Measurements from ENCODE around the gene NHLH1. TPM values are rescaled to one million over a fixed set of nuclear protein-coding genes. Genes with fewer than 3 reads are reported as not detected.

NHLH1 gene
- total and polyA plus RNA-seq, 5 experiments from 2014 or later = 0.38 to 0.47 TPM; not detected in 3

DNA sequence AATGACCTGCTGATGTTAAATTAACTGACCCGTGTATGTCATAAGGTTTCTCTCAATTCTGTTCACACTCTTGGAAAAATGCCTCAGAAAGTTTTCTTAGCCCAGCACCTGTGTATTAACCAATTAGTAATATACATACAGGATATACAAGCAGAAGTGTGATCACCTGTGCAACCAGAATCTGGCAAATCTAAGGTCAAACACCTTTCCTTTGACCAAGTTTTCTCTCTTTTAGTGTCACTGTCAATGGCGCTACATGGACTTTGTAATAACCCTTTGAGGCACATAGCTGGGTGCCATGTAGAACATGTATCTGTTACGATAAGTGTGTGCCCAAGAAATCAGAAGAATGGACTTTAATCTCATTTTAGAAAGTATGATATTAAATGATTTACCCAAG is 22.6 kb upstream of the NHLH1 start:
- Mint-ChIP-seq H3K9me3 (no peaks in the 10 kb centered on the region), H3K36me3 (peaks cover 8 to 50% (median 9%) of the 10 kb centered on the region in 3 donors), H3K27ac (peak overlapping the region; percentile 35 to 100 (median 100)), H3K27me3 (no peaks in the 10 kb centered on the region), H3K4me1 (peaks cover 26 to 72% (median 60%) of the 10 kb centered on the region in 4 donors), H3K4me3 (peak overlapping the region; percentile 95 to 100 (median 100))
- DNase-seq = no peak
- no peak for ATAC-seq
- POLR2A ChIA-PET = interaction anchor here (0.6 to 1.3 kb wide), 3 partner anchors 59 to 835 kb away, joined by 3 to 5 read pairs (median 3); partner anchors contain the start of gene PEX19

GRCh38 chr1:160344936-160345335 is 21.9 kb upstream of the NHLH1 start:
- DNase-seq (no peak), ATAC-seq (no peak)
- H3K4me3 Mint-ChIP-seq = peak overlapping the region; percentile 10 to 100 (median 99)
- H3K36me3 Mint-ChIP-seq = peaks cover 5 to 50% (median 8%) of the 10 kb centered on the region in 3 donors
- no peaks in the 10 kb centered on the region for H3K27me3 Mint-ChIP-seq
- peaks cover 24 to 69% (median 57%) of the 10 kb centered on the region in 4 donors for H3K4me1 Mint-ChIP-seq
- H3K27ac Mint-ChIP-seq = peak overlapping the region in 7 of 10 donors; percentile 20 to 100 (median 52)
- H3K9me3 Mint-ChIP-seq = no peaks in the 10 kb centered on the region
- POLR2A ChIA-PET = interaction anchor here (0.6 kb wide), 1 partner anchor 835 kb away, joined by 3 read pairs; no protein-coding TSS in a partner anchor

DNA sequence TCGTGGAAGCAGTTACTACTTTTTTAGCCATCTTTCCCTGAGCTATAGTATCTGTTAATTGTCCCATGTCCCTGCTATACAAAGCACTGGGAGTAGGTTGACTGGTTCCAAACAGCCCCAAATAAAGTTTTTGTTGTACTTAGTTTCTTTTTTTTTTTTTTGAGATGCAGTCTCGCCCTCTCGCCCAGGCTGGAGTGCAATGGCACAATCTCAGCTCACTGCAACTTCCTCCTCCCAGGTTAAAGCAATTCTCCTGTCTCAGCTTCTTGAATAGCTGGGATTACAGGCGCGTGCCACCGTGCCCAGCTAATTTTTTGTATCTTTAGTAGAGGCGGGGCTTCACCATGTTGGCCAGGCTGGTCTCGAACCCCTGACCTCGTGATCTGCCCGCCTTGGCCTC is 20.4 kb upstream of the NHLH1 start:
- POLR2A ChIA-PET = no interaction called here
- no peaks in the 10 kb centered on the region for H3K9me3 Mint-ChIP-seq
- H3K36me3 Mint-ChIP-seq = peaks cover 9 to 59% (median 11%) of the 10 kb centered on the region in 3 donors
- no peak overlapping the region for H3K4me3 Mint-ChIP-seq
- H3K27ac Mint-ChIP-seq = peak overlapping the region in 1 of 10 donors; percentile 71
- ATAC-seq = no peak
- H3K4me1 Mint-ChIP-seq = peaks cover 17 to 56% (median 44%) of the 10 kb centered on the region in 4 donors
- no peak for DNase-seq
- H3K27me3 Mint-ChIP-seq = no peaks in the 10 kb centered on the region

DNA sequence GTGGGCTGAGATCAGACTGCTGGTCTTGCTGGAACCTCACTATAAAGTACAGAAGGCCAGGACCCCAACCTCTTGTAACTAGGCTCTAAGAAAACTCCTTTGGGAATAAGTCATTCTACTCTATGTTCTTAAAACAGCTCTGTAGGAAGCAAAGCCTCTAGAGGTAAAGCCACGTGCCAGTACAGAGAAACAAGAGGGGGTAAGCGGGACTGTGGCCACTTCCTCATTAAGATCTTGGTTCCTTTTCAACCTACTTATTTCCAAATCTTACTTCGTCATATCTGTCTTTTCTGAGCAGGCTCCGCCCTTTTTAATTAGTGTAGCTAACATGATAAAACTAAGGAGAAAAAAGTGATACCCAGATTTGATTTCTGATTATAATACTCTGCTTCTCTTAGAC is 19.9 kb upstream of the NHLH1 start:
- H3K27ac Mint-ChIP-seq = peak overlapping the region in 3 of 10 donors; percentile 25 to 71 (median 36)
- no peak for ATAC-seq

GRCh38 chr1:160351629-160352028 is 15.2 kb upstream of the NHLH1 start:
- Mint-ChIP-seq H3K27me3 (no peaks in the 10 kb centered on the region), H3K36me3 (peaks cover 11 to 99% (median 25%) of the 10 kb centered on the region in 3 donors), H3K27ac (peak overlapping the region in 1 of 10 donors; percentile 68), H3K9me3 (no peaks in the 10 kb centered on the region), H3K4me3 (no peak overlapping the region), H3K4me1 (peaks cover 7 to 18% (median 15%) of the 10 kb centered on the region in 4 donors)
- DNase-seq (no peak), ATAC-seq (no peak)
- POLR2A ChIA-PET = interaction anchor here (1.2 kb wide), 1 partner anchor 23 kb away, joined by 3 read pairs; no protein-coding TSS in a partner anchor

More for the DNA sequence above, 19.9 kb upstream of the NHLH1 start:
- H3K9me3 Mint-ChIP-seq = no peaks in the 10 kb centered on the region
- peaks cover 17 to 52% (median 41%) of the 10 kb centered on the region in 4 donors for H3K4me1 Mint-ChIP-seq
- H3K36me3 Mint-ChIP-seq = peaks cover 10 to 64% (median 11%) of the 10 kb centered on the region in 3 donors
- POLR2A ChIA-PET = no interaction called here
- H3K27me3 Mint-ChIP-seq = no peaks in the 10 kb centered on the region
- peak overlapping the region in 1 of 10 donors; percentile 39 for H3K4me3 Mint-ChIP-seq
- no peak for DNase-seq

GRCh38 chr1:160352555-160352954 is 14.3 kb upstream of the NHLH1 start:
- no peak for ATAC-seq
- no peaks in the 10 kb centered on the region for H3K27me3 Mint-ChIP-seq
- H3K4me1 Mint-ChIP-seq = peaks cover 4 to 12% (median 7%) of the 10 kb centered on the region in 4 donors
- peaks cover 16 to 99% (median 29%) of the 10 kb centered on the region in 3 donors for H3K36me3 Mint-ChIP-seq
- H3K9me3 Mint-ChIP-seq = no peaks in the 10 kb centered on the region
- POLR2A ChIA-PET = no interaction called here
- H3K27ac Mint-ChIP-seq = no peak overlapping the region
- H3K4me3 Mint-ChIP-seq = no peak overlapping the region
- DNase-seq = no peak

- peaks cover 16 to 99% (median 27%) of the 10 kb centered on the region in 3 donors for H3K36me3 Mint-ChIP-seq
- H3K4me1 Mint-ChIP-seq = peaks cover 0 to 6% (median 3%) of the 10 kb centered on the region in 4 donors
- ATAC-seq = no peak
- no peak for DNase-seq
- H3K4me3 Mint-ChIP-seq = no peak overlapping the region
- no peaks in the 10 kb centered on the region for H3K9me3 Mint-ChIP-seq
- peak overlapping the region in 3 of 10 donors; percentile 22 to 81 (median 45) for H3K27ac Mint-ChIP-seq
- POLR2A ChIA-PET = interaction anchor here (0.6 kb wide), 1 partner anchor 565 kb away, joined by 3 read pairs; no protein-coding TSS in a partner anchor
- H3K27me3 Mint-ChIP-seq = no peaks in the 10 kb centered on the region
Observed at GRCh38 chr1:160353223-160353622, 13.6 kb upstream of the NHLH1 start.

- Mint-ChIP-seq H3K27ac (peak overlapping the region in 2 of 10 donors; percentile 4 to 52), H3K9me3 (no peaks in the 10 kb centered on the region), H3K4me1 (peaks cover 0 to 6% (median 2%) of the 10 kb centered on the region in 4 donors), H3K27me3 (no peaks in the 10 kb centered on the region), H3K4me3 (no peak overlapping the region), H3K36me3 (peaks cover 16 to 99% (median 30%) of the 10 kb centered on the region in 3 donors)
- ATAC-seq = peak; percentile 49 to 51
- peak in 3 of 10 donors; percentile 10 to 29 (median 18) for DNase-seq
- POLR2A ChIA-PET = interaction anchor here (1.3 kb wide), 1 partner anchor 252 kb away, joined by 3 read pairs; no protein-coding TSS in a partner anchor
Observed at GRCh38 chr1:160354388-160354985, 12.4 kb upstream of the NHLH1 start.

GRCh38 chr1:160357286-160358002 is 9.4 kb upstream of the NHLH1 start:
- no peaks in the 10 kb centered on the region for H3K9me3 Mint-ChIP-seq
- H3K4me3 Mint-ChIP-seq = no peak overlapping the region
- POLR2A ChIA-PET = no interaction called here
- no peak overlapping the region for H3K27ac Mint-ChIP-seq
- peaks cover 10 to 81% (median 22%) of the 10 kb centered on the region in 3 donors for H3K36me3 Mint-ChIP-seq
- peaks cover 0 to 6% (median 4%) of the 10 kb centered on the region in 4 donors for H3K4me1 Mint-ChIP-seq
- H3K27me3 Mint-ChIP-seq = no peaks in the 10 kb centered on the region
- ATAC-seq (no peak), DNase-seq (no peak)

- no peaks in the 10 kb centered on the region for H3K9me3 Mint-ChIP-seq
- peaks cover 10 to 75% (median 19%) of the 10 kb centered on the region in 3 donors for H3K36me3 Mint-ChIP-seq
Observed at GRCh38 chr1:160358073-160358472, 8.8 kb upstream of the NHLH1 start.

DNA sequence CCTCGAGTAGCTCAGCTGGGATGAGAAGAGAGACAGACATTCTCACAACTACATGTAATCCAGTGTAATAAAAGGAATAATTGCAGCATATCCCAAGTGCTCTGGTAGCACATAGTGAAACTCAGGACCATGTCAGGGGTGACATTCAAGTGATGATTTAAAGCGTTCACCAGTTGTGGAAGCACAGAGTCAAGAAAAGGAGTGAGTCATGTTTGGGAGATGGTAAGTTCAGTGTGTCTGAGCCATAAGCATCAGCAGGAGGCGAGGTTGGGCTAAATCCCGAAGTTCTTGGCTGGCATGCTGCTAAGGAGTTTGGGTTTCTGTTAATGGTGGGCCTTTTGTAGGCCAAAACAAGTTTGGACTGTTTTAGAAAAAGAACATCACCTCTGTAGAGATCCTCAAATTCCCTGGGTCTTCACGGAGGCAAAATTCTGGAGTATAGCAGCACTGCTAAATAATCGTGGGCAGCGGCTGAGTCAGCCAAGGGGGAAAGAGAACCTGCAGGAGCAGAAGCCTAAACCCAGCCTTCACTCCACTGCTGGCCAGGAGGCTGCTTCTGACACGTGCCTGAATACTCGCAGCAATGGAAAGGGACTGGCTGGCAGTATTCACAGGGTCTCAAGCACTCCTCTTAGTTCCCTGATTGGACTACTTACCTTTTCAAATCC is 7.2 kb upstream of the NHLH1 start:
- Mint-ChIP-seq H3K27me3 (no peaks in the 10 kb centered on the region), H3K27ac (peak overlapping the region in 1 of 10 donors; percentile 86), H3K4me3 (no peak overlapping the region), H3K9me3 (no peaks in the 10 kb centered on the region), H3K4me1 (peaks cover 0 to 4% (median 2%) of the 10 kb centered on the region in 4 donors), H3K36me3 (peaks cover 4 to 58% (median 8%) of the 10 kb centered on the region in 3 donors)
- POLR2A ChIA-PET = interaction anchor here (0.6 kb wide), 1 partner anchor 90 kb away, joined by 3 read pairs; no protein-coding TSS in a partner anchor
- ATAC-seq (no peak), DNase-seq (no peak)

More at GRCh38 chr1:160358073-160358472, 8.8 kb upstream of the NHLH1 start:
- peaks cover 0 to 6% (median 4%) of the 10 kb centered on the region in 4 donors for H3K4me1 Mint-ChIP-seq
- no peak overlapping the region for H3K4me3 Mint-ChIP-seq
- no peak for ATAC-seq
- peak overlapping the region in 3 of 10 donors; percentile 7 to 90 (median 14) for H3K27ac Mint-ChIP-seq
- DNase-seq = no peak
- no peaks in the 10 kb centered on the region for H3K27me3 Mint-ChIP-seq
- POLR2A ChIA-PET = no interaction called here

GRCh38 chr1:160360227-160360695 is 6.6 kb upstream of the NHLH1 start:
- peak overlapping the region in 1 of 10 donors; percentile 71 for H3K27ac Mint-ChIP-seq

More at GRCh38 chr1:160360227-160360695, 6.6 kb upstream of the NHLH1 start:
- DNase-seq (no peak), ATAC-seq (no peak)
- Mint-ChIP-seq H3K27me3 (no peaks in the 10 kb centered on the region), H3K4me1 (peaks cover 0 to 4% (median 2%) of the 10 kb centered on the region in 4 donors), H3K4me3 (no peak overlapping the region), H3K36me3 (peaks cover 4 to 53% (median 8%) of the 10 kb centered on the region in 3 donors), H3K9me3 (no peaks in the 10 kb centered on the region)
- POLR2A ChIA-PET = no interaction called here

All from naive thymus-derived CD8-positive, alpha-beta T cell (primary cell).